ENCODE measurements around the gene GNB2.
"Not testable (repeated sequence)": the region's sequence is repeated elsewhere in the genome, so short reads cannot be mapped to it uniquely, and the experiment has no call there.

GNB2 gene

DNA sequence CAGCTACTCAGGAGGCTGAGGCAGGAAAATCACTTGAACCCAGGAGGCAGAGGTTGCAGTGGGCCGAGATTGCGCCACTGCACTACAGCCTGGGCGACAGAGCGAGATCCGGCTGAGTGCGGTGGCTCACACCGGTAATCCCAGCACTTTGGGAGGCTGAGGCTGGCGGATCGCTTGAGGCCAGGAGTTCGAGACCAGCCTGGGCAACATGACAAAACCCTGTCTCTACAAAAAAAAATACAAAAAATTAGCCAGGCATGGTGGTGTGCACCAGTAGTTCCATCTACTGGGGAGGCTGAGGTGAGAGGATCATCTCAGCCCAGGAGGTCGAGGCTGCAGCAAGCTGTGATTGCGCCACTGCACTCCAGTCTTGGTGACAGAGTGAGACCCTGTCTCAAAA lies 4.4 kb upstream of the GNB2 start:
- not testable (repeated sequence) for H3K9ac ChIP-seq (ENCODE audit: low read depth, low read length); H3K4me1 ChIP-seq (ENCODE audit: control insufficient read depth, insufficient read depth, low read length); H3K9me3 ChIP-seq (ENCODE audit: control insufficient read depth, insufficient read depth, low read length); H3K4me3 ChIP-seq (ENCODE audit: low read depth, low read length); H3K36me3 ChIP-seq (ENCODE audit: control insufficient read depth, insufficient read depth, low read length)
- peaks cover 11% of the 10 kb centered on the region for H3K27me3 ChIP-seq (ENCODE audit: control insufficient read depth, insufficient read depth, low read length)

- Histone ChIP-seq H3K4me3 (ENCODE audit: low read depth, low read length) (no peak overlapping the region), H3K9ac (ENCODE audit: low read depth, low read length) (no peak overlapping the region)
Measured at GRCh38 chr7:100670074-100670473, 3.5 kb upstream of the GNB2 start.

DNA sequence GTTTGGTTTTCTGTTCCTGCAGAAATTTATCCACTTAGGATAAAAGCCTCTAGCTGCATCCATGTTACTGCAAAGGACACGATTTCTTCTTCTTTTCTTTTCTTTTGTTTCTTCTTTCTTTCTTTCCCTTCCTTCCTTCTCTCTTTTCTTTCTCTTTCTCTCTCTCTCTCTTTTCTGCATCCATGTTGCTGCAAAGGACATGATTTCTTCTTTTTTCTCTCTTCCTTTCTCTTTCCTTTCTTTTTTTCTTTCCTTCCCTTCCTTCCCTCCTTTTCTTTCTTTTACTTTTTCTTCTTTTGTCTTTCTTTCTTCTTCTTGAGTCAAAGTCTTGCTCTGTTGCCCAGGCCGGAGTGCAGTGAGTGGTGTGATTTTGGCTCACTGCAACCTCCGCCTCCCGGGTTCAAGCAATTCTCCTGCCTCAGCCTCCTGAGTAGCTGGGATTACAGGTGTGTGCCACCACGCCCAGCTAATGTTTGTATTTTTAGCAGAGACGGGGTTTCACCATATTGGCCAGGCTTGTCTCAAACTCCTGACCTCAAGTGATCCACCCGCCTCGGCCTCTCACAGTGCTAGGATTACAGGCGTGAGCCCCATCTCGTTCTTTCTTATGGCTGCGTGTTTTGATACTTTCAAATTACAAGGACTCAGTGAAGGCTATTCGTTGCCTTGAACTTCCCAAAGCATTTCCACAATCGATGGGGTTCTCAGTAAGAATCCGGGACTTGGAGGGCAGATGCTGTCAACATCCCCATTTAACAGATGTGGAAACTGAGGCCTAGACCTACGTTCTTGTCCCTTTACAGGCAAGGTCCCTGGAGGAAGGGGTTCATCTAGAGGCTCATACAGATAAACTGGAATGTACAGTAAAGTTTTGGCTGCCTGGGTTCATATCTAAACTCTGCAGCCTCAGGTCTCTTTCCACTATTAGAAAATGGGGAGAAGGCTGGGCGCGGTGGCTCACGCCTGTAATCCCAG lies 1.9 kb upstream of the GNB2 start:
- peaks cover 11% of the 10 kb centered on the region for H3K27me3 ChIP-seq (ENCODE audit: control insufficient read depth, insufficient read depth, low read length)
- no peak overlapping the region for H3K4me3 ChIP-seq (ENCODE audit: low read depth, low read length)
- no peak overlapping the region for H3K9ac ChIP-seq (ENCODE audit: low read depth, low read length)
- H3K9me3 ChIP-seq (ENCODE audit: control insufficient read depth, insufficient read depth, low read length), result no peaks in the 10 kb centered on the region
- no peaks in the 10 kb centered on the region for H3K4me1 ChIP-seq (ENCODE audit: control insufficient read depth, insufficient read depth, low read length)
- H3K36me3 ChIP-seq (ENCODE audit: control insufficient read depth, insufficient read depth, low read length), result peaks cover 2% of the 10 kb centered on the region

More at GRCh38 chr7:100670074-100670473, 3.5 kb upstream of the GNB2 start:
- H3K4me1 ChIP-seq (ENCODE audit: control insufficient read depth, insufficient read depth, low read length), result no peaks in the 10 kb centered on the region
- peaks cover 11% of the 10 kb centered on the region for H3K27me3 ChIP-seq (ENCODE audit: control insufficient read depth, insufficient read depth, low read length)
- H3K36me3 ChIP-seq (ENCODE audit: control insufficient read depth, insufficient read depth, low read length), result no peaks in the 10 kb centered on the region
- H3K9me3 ChIP-seq (ENCODE audit: control insufficient read depth, insufficient read depth, low read length), result no peaks in the 10 kb centered on the region

DNA sequence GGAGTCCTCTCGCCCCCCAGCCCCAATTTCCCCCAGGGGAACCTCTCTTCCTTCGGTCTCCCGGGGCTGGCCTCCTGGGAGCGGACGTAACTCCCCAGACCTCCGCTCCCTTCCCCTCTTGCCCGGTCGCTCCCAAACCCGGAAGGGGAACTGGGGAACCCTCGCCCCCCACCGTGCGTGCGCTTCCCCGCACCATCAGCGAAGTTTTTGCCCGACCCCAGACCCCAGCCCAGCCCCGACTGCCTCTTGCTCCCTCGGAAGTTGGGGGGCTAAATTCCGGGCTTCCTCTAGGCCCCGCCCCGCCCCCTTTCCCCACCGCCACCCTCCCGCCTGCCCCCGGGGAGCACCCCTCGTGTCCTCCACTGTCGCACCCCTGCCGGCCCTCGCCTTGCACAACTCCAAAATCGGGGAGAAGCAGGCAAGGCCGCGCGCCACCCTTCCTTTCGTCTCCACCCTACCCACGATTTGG lies 436 bp downstream of the GNB2 start:
- Histone ChIP-seq H3K4me3 (ENCODE audit: low read depth, low read length) (peak overlapping the region; percentile 83), H3K4me1 (ENCODE audit: control insufficient read depth, insufficient read depth, low read length) (no peaks in the 10 kb centered on the region)

DNA sequence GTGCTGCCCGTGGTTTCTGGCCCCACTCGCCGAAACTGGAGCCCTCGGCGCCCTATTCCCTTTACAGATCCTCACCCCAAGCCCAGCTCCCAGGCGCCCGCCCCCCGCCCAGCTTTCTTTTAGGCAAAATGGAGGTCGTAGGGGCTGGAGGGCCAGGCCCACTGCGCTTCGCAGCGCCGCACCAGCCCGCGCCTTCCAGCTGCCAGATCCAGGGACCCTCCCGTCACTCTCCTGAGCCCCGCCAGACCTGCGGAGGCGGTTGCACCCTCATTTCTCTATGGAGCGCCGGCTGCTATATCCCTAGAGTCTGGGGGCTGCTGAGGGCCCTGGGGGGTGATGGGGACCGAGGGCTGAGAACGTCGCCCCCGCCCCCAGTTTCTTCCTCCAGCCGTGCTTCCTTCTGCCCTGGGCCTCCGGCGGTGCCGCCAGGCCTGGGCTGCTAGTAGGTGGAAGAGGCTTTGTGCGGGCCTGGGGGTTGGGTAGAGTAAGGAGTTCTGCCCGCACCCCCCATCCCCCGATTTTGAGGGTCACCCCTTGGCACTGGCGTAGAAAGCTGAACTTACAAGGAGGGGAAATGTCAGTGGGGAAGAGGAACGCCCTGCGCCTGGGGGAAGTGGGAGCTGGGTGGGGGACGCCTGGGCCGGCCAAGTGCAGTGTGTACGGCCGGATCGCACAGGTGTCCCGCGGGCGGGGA lies 1.0 kb downstream of the GNB2 start:
- H3K9me3 ChIP-seq (ENCODE audit: control insufficient read depth, insufficient read depth, low read length), result no peaks in the 10 kb centered on the region
- H3K36me3 ChIP-seq (ENCODE audit: control insufficient read depth, insufficient read depth, low read length), result peaks cover 28% of the 10 kb centered on the region
- H3K4me1 ChIP-seq (ENCODE audit: control insufficient read depth, insufficient read depth, low read length), result no peaks in the 10 kb centered on the region
- H3K4me3 ChIP-seq (ENCODE audit: low read depth, low read length), result peak overlapping the region; percentile 83
- peaks cover 9% of the 10 kb centered on the region for H3K27me3 ChIP-seq (ENCODE audit: control insufficient read depth, insufficient read depth, low read length)
- H3K9ac ChIP-seq (ENCODE audit: low read depth, low read length), result peak overlapping the region; percentile 37

More for the DNA sequence above, 436 bp downstream of the GNB2 start:
- H3K27me3 ChIP-seq (ENCODE audit: control insufficient read depth, insufficient read depth, low read length), result peaks cover 9% of the 10 kb centered on the region
- no peaks in the 10 kb centered on the region for H3K9me3 ChIP-seq (ENCODE audit: control insufficient read depth, insufficient read depth, low read length)
- peaks cover 24% of the 10 kb centered on the region for H3K36me3 ChIP-seq (ENCODE audit: control insufficient read depth, insufficient read depth, low read length)
- H3K9ac ChIP-seq (ENCODE audit: low read depth, low read length), result peak overlapping the region; percentile 76

GRCh38 chr7:100675105-100675451 lies 1.5 kb downstream of the GNB2 start:
- peaks cover 33% of the 10 kb centered on the region for H3K36me3 ChIP-seq (ENCODE audit: control insufficient read depth, insufficient read depth, low read length)
- no peaks in the 10 kb centered on the region for H3K9me3 ChIP-seq (ENCODE audit: control insufficient read depth, insufficient read depth, low read length)
- peak overlapping the region; percentile 83 for H3K4me3 ChIP-seq (ENCODE audit: low read depth, low read length)
- peaks cover 9% of the 10 kb centered on the region for H3K27me3 ChIP-seq (ENCODE audit: control insufficient read depth, insufficient read depth, low read length)
- H3K4me1 ChIP-seq (ENCODE audit: control insufficient read depth, insufficient read depth, low read length), result no peaks in the 10 kb centered on the region
- H3K9ac ChIP-seq (ENCODE audit: low read depth, low read length), result no peak overlapping the region

- H3K9ac ChIP-seq (ENCODE audit: low read depth, low read length), result no peak overlapping the region
- H3K4me3 ChIP-seq (ENCODE audit: low read depth, low read length), result peak overlapping the region; percentile 83
- H3K36me3 ChIP-seq (ENCODE audit: control insufficient read depth, insufficient read depth, low read length), result peaks cover 37% of the 10 kb centered on the region
Measured at GRCh38 chr7:100675581-100676350, 2.2 kb downstream of the GNB2 start.

GRCh38 chr7:100676501-100677306 lies 3.2 kb downstream of the GNB2 start:
- Histone ChIP-seq H3K9ac (ENCODE audit: low read depth, low read length) (no peak overlapping the region), H3K27me3 (ENCODE audit: control insufficient read depth, insufficient read depth, low read length) (peaks cover 5% of the 10 kb centered on the region), H3K4me1 (ENCODE audit: control insufficient read depth, insufficient read depth, low read length) (no peaks in the 10 kb centered on the region), H3K4me3 (ENCODE audit: low read depth, low read length) (peak overlapping the region; percentile 83), H3K36me3 (ENCODE audit: control insufficient read depth, insufficient read depth, low read length) (peaks cover 44% of the 10 kb centered on the region), H3K9me3 (ENCODE audit: control insufficient read depth, insufficient read depth, low read length) (no peaks in the 10 kb centered on the region)

More at GRCh38 chr7:100675581-100676350, 2.2 kb downstream of the GNB2 start:
- Histone ChIP-seq H3K9me3 (ENCODE audit: control insufficient read depth, insufficient read depth, low read length) (no peaks in the 10 kb centered on the region), H3K4me1 (ENCODE audit: control insufficient read depth, insufficient read depth, low read length) (no peaks in the 10 kb centered on the region), H3K27me3 (ENCODE audit: control insufficient read depth, insufficient read depth, low read length) (peaks cover 9% of the 10 kb centered on the region)

DNA sequence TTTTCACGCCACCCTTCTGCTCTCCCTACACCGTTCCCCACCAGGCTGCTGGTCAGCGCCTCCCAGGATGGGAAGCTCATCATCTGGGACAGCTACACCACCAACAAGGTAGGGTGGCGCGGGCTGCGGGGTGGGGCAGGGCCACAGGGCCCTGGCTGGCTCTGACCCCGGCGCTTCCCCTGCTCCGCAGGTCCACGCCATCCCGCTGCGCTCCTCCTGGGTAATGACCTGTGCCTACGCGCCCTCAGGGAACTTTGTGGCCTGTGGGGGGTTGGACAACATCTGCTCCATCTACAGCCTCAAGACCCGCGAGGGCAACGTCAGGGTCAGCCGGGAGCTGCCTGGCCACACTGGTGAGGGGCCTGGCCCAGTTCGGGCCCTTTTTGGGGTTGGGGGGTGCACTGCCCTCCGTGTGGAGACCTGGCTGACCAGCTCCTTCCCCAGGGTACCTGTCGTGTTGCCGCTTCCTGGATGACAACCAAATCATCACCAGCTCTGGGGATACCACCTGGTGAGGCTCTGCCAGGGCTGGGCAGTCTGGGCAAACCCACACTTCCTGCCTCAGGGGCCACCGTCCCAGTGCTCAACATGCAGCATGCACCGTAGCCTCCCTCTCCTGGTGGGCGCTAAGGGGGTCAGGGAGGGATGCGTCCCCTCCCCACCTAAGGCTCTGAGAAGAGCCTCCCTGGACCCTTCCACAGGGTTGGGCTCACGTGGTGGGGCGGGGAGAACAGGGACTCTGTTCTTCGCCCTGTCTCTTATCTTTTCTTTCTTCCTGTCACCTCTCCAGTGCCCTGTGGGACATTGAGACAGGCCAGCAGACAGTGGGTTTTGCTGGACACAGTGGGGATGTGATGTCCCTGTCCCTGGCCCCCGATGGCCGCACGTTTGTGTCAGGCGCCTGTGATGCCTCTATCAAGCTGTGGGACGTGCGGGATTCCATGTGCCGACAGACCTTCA lies 4.0 kb downstream of the GNB2 start:
- Histone ChIP-seq H3K9me3 (ENCODE audit: control insufficient read depth, insufficient read depth, low read length) (no peaks in the 10 kb centered on the region), H3K4me3 (ENCODE audit: low read depth, low read length) (no peak overlapping the region), H3K36me3 (ENCODE audit: control insufficient read depth, insufficient read depth, low read length) (peaks cover 53% of the 10 kb centered on the region), H3K4me1 (ENCODE audit: control insufficient read depth, insufficient read depth, low read length) (no peaks in the 10 kb centered on the region), H3K27me3 (ENCODE audit: control insufficient read depth, insufficient read depth, low read length) (no peaks in the 10 kb centered on the region), H3K9ac (ENCODE audit: low read depth, low read length) (no peak overlapping the region)

- Histone ChIP-seq H3K36me3 (ENCODE audit: control insufficient read depth, insufficient read depth, low read length) (peaks cover 62% of the 10 kb centered on the region), H3K4me3 (ENCODE audit: low read depth, low read length) (no peak overlapping the region), H3K9ac (ENCODE audit: low read depth, low read length) (no peak overlapping the region), H3K9me3 (ENCODE audit: control insufficient read depth, insufficient read depth, low read length) (no peaks in the 10 kb centered on the region), H3K27me3 (ENCODE audit: control insufficient read depth, insufficient read depth, low read length) (no peaks in the 10 kb centered on the region), H3K4me1 (ENCODE audit: control insufficient read depth, insufficient read depth, low read length) (no peaks in the 10 kb centered on the region)
Measured at GRCh38 chr7:100678291-100678984, 4.9 kb downstream of the GNB2 start.

Data from iPS-15b (cell line).